Endothelial cell of umbilical vein (primary cell): ENCODE measurements around the gene ZBTB34. TPM values are rescaled to one million over a fixed set of nuclear protein-coding genes. Genes with fewer than 3 reads are reported as not detected.

ENCODE experiments used
- BruUV-seq: library from RNA; stranded (reverse); fragments of 400-500 nt; replicated peaks from 2 replicates; lab custom pipeline; 2021; lab: Mats Ljungman, UMichigan
- CTCF ChIA-PET: fragments of 300-600, 350-600 bp; sonication (Branson Sonifier 250); formaldehyde crosslinking; loops from one replicate; lab custom pipeline; 2021; ENCODE audit warnings: antibody characterized with exemption, inconsistent platforms; lab: Charles Lee
- POLR2A ChIA-PET: fragments of 300-600, 350-600 bp; sonication (Branson Sonifier 250); formaldehyde crosslinking; loops from one replicate; lab custom pipeline; 2021; ENCODE audit warnings: antibody characterized with exemption, inconsistent platforms; lab: Charles Lee
- DNase-seq: peaks from one replicate; pipeline ENCODE4 v3.0.0-alpha.2; 2011; ENCODE audit warnings: low read depth, low spot score
- FAIRE-seq: peaks from 2 replicates; lab custom pipeline; 2011; peaks lifted over from hg19 to GRCh38; lab: Jason Lieb, UNC
- H2AFZ ChIP-seq: 2 replicates; pipeline ENCODE4 v1.6.0; 2012; ENCODE audit warnings: low read depth, low read length, control low read depth, inconsistent platforms
- H3K27ac ChIP-seq: 2 replicates; pipeline ENCODE4 v1.5.1; 2011; ENCODE audit warnings: low read depth, mild to moderate bottlenecking, control low read depth, low read length, moderate library complexity; ENCODE audit not compliant: insufficient read depth
- H3K27me3 ChIP-seq, 2 experiments: 2 replicates each; pipeline versions ENCODE4 v1.6.0 to v1.6.1; 2011; ENCODE audit warnings: low read length in 2 of 2, mixed read lengths in 1 of 2; ENCODE audit not compliant: control insufficient read depth in 2 of 2, insufficient read depth in 2 of 2
- H3K36me3 ChIP-seq, 2 experiments: 2 replicates in 1 of 2; 3 replicates in 1 of 2; pipeline ENCODE4 v1.5.1; 2011; ENCODE audit warnings: low read length in 2 of 2, mild to moderate bottlenecking in 1 of 2, moderate library complexity in 1 of 2; ENCODE audit not compliant: control insufficient read depth in 2 of 2, insufficient read depth in 2 of 2; ENCODE audit errors: extremely low read depth in 1 of 2
- H3K4me1 ChIP-seq: 3 replicates; pipeline ENCODE4 v1.5.1; 2011; ENCODE audit warnings: mild to moderate bottlenecking, low read length; ENCODE audit not compliant: control insufficient read depth, insufficient read depth; ENCODE audit errors: extremely low read depth
- H3K4me2 ChIP-seq: 2 replicates; pipeline ENCODE4 v1.6.1; 2011; ENCODE audit warnings: low read length, control low read depth, mixed read lengths; ENCODE audit not compliant: insufficient read depth
- H3K4me3 ChIP-seq, 3 experiments: fragments of 200-600 bp in 1 of 3; sonication (generic), shearing (Covaris generic) in 1 of 3; replicated peaks in 1 of 3; 2 replicates each; pipeline ENCODE4 v1.5.1; 2011 to 2016; ENCODE audit warnings: control low read depth in 3 of 3, low read length in 3 of 3, mild to moderate bottlenecking in 2 of 3, inconsistent platforms in 1 of 3, low read depth in 1 of 3, moderate library complexity in 1 of 3; ENCODE audit not compliant: insufficient read depth in 1 of 3
- H3K79me2 ChIP-seq: 2 replicates; pipeline ENCODE4 v1.6.0; 2012; ENCODE audit warnings: low read length, inconsistent platforms; ENCODE audit not compliant: control insufficient read depth, insufficient read depth
- H3K9ac ChIP-seq: replicated peaks from 2 replicates; pipeline ENCODE3; 2011; ENCODE audit warnings: low read length, control low read depth; ENCODE audit not compliant: insufficient read depth; ENCODE audit errors: extremely low read depth
- H3K9me1 ChIP-seq: replicated peaks from 3 replicates; pipeline ENCODE4 v1.6.0; 2011; ENCODE audit warnings: mild to moderate bottlenecking, low read length; ENCODE audit not compliant: control insufficient read depth, insufficient read depth; ENCODE audit errors: extremely low read depth
- H3K9me3 ChIP-seq: replicated peaks from 2 replicates; pipeline ENCODE4 v1.5.1; 2012; ENCODE audit warnings: low read length, inconsistent platforms; ENCODE audit not compliant: control insufficient read depth, insufficient read depth
- H4K20me1 ChIP-seq: replicated peaks from 2 replicates; pipeline ENCODE3; 2011; ENCODE audit warnings: mild to moderate bottlenecking, low read length; ENCODE audit not compliant: control insufficient read depth, insufficient read depth; ENCODE audit errors: extremely low read depth
- CTCF ChIP-seq, 2 donors: IDR thresholded peaks; 1 replicate in 1 of 2; 2 replicates in 1 of 2; pipeline ENCODE4 v1.5.1; 2011; ENCODE audit warnings: low read length in 2 of 2, mild to moderate bottlenecking in 2 of 2, moderate library complexity in 2 of 2, control low read depth in 1 of 2, inconsistent platforms in 1 of 2, low read depth in 1 of 2; ENCODE audit not compliant: insufficient read depth in 1 of 2; ENCODE audit errors: extremely low read depth in 1 of 2
- EZH2 ChIP-seq: IDR thresholded peaks from 2 replicates; pipeline ENCODE4 v1.6.1; 2012; ENCODE audit warnings: borderline replicate concordance, low read depth, mild to moderate bottlenecking, moderate library complexity, low read length, inconsistent platforms; ENCODE audit not compliant: severe bottlenecking
- FOS ChIP-seq: IDR thresholded peaks from 2 replicates; pipeline ENCODE4 v1.6.1; 2011; ENCODE audit warnings: mild to moderate bottlenecking, low read length, moderate library complexity, borderline replicate concordance; ENCODE audit not compliant: insufficient read depth
- GATA2 ChIP-seq: IDR thresholded peaks from 2 replicates; pipeline ENCODE4 v1.7.0; 2011; ENCODE audit warnings: low read depth, mild to moderate bottlenecking, moderate library complexity, mixed read lengths, low read length; ENCODE audit not compliant: insufficient read length, insufficient read depth
- JUN ChIP-seq: IDR thresholded peaks from 2 replicates; pipeline ENCODE4 v1.6.1; 2011; ENCODE audit warnings: borderline replicate concordance, low read depth; ENCODE audit not compliant: insufficient read length, insufficient read depth
- MAX ChIP-seq: IDR thresholded peaks from 2 replicates; pipeline ENCODE4 v1.6.1; 2011; ENCODE audit not compliant: insufficient read depth, insufficient read length
- MYC ChIP-seq: IDR thresholded peaks from one replicate; pipeline ENCODE4 v1.6.1; 2011; ENCODE audit warnings: mild to moderate bottlenecking, low read depth, low read length
- POLR2A ChIP-seq: IDR thresholded peaks from 2 replicates; pipeline ENCODE4 v1.6.1; 2012; ENCODE audit warnings: low read depth, mild to moderate bottlenecking, control low read depth, low read length
- POLR2AphosphoS5 ChIP-seq: IDR thresholded peaks from 2 replicates; pipeline ENCODE4 v1.6.1; 2012; ENCODE audit warnings: low read depth, mild to moderate bottlenecking, control low read depth, low read length, moderate library complexity; ENCODE audit not compliant: insufficient read depth
- dilution Hi-C: fragments of 300-500 bp; cut with MboI; formaldehyde crosslinking; loops from one replicate; pipeline ENCODE4 v1.15.0; 2019; ENCODE audit warnings: low sequenced_read_pairs; ENCODE audit not compliant: extremely low pct_ligation_motif_present
- intact Hi-C: fragments of 100-400 bp; cut with micrococcal nuclease; formaldehyde crosslinking; loops from one replicate; pipeline ENCODE4 v1.10.0; 2022
- polyA plus RNA-seq, 4 experiments: library from polyadenylated mRNA; depleted of rRNA in 3 of 4; stranded (reverse) in 3 of 4; unstranded in 1 of 4; fragments of >200 nt; gene quantifications; 2 replicates each; pipeline versions ENCODE4 v1.2.1 to v1.2.3, GENCODE V29; 2011 to 2012; ENCODE audit warnings: missing spikeins in 1 of 4
- total RNA-seq: library from RNA; stranded (reverse); gene quantifications from 2 replicates; pipeline ENCODE4 v1.2.3, GENCODE V29; 2021

The ZBTB34 gene
- total and polyA plus RNA-seq, 2 donors (not counting 3 experiments of a cell fraction or from before 2014, with no cell fraction given): 4.0 to 9.6 TPM

GRCh38 chr9:126839301-126839700 lies 21.1 kb upstream of the ZBTB34 start:
- Histone ChIP-seq H3K9me3 (no peaks in the 10 kb centered on the region), H3K27me3 (no peaks in the 10 kb centered on the region), H3K4me2 (no peak overlapping the region), H3K4me1 (peaks cover 14% of the 10 kb centered on the region), H2AFZ (no peak overlapping the region), H3K36me3 (peaks cover 0 to 3% of the 10 kb centered on the region in 2 experiments), H3K27ac (no peak overlapping the region), H3K9ac (no peak overlapping the region), H3K79me2 (peaks cover 3% of the 10 kb centered on the region), H3K4me3 (no peak overlapping the region), H3K9me1 (no peaks in the 10 kb centered on the region), H4K20me1 (no peaks in the 10 kb centered on the region)
- intact Hi-C loops (no loop called here), dilution Hi-C loops (no loop called here)
- DNase-seq: no peak
- CTCF ChIA-PET: no interaction called here
- POLR2A ChIA-PET: no interaction called here
- BruUV-seq: no TSS peak
- TF ChIP-seq POLR2AphosphoS5 (no peak), MYC (no peak), POLR2A (no peak), CTCF (IDR thresholded peaks at IDR 0.05; ENCODE audit: extremely low read depth in 1 of 2, insufficient read depth in 1 of 2, low read depth in 1 of 2, low read length in 2 of 2) (no peak), JUN (no peak), MAX (no peak), EZH2 (no peak), FOS (no peak), GATA2 (no peak)
- no peak for FAIRE-seq
